HepG2 (cell line): Measurements from ENCODE around the gene C2CD2. TPM values are rescaled to one million over a fixed set of nuclear protein-coding genes. Genes with fewer than 3 reads are reported as not detected.

Source experiments
- ATAC-seq: fragments of 200-7000 bp; cut with Tn5 transposase; 3 replicates; pipeline ENCODE4 v1.9.1; 2020; ENCODE audit warnings: mild to moderate bottlenecking, moderate library complexity
- BruUV-seq: library from RNA; stranded (reverse); fragments of 400-500 nt; replicated peaks from 2 replicates; lab custom pipeline; 2021; lab: Mats Ljungman, UMichigan
- CTCF ChIA-PET: fragments of 300-600 bp; formaldehyde crosslinking; extraction: SDS; loops from one replicate; lab custom pipeline; 2021; ENCODE audit warnings: low total read pairs, inconsistent platforms, low intra/inter-chr PET ratio; lab: Yijun Ruan, JAX
- POLR2A ChIA-PET: fragments of 350-600 bp; sonication (Branson Sonifier 250); formaldehyde crosslinking; loops from one replicate; lab custom pipeline; 2020; ENCODE audit warnings: antibody characterized with exemption, inconsistent platforms; lab: Yijun Ruan, JAX
- DNase-seq: peaks from one replicate; pipeline ENCODE4 v3.0.0-alpha.2; 2015; ENCODE audit warnings: low spot score
- FAIRE-seq: peaks from 3 replicates; lab custom pipeline; 2011; peaks lifted over from hg19 to GRCh38; lab: Jason Lieb, UNC
- H2AFZ ChIP-seq: one replicate; pipeline ENCODE4 v1.6.1; 2011; ENCODE audit warnings: low read length, inconsistent platforms
- H3K27ac ChIP-seq: fragments of 300-600 bp; 3 replicates; pipeline ENCODE4 v1.8.0; 2011; ENCODE audit warnings: mixed run types, mild to moderate bottlenecking, mixed read lengths, low read length, inconsistent platforms; ENCODE audit not compliant: insufficient read depth; ENCODE audit errors: extremely low read length
- H3K27me3 ChIP-seq, 2 experiments: fragments of 200-600 bp in 1 of 2; 2 replicates in 1 of 2; 3 replicates in 1 of 2; pipeline versions ENCODE4 v1.6.0 to v1.8.0; 2011; ENCODE audit warnings: low read length in 2 of 2, mild to moderate bottlenecking in 2 of 2, moderate library complexity in 2 of 2, inconsistent platforms in 1 of 2; ENCODE audit not compliant: insufficient read depth in 2 of 2, control insufficient read depth in 1 of 2
- H3K36me3 ChIP-seq, 2 experiments: fragments of 200-600 bp in 1 of 2; replicated peaks in 1 of 2; 2 replicates in 1 of 2; 3 replicates in 1 of 2; pipeline versions ENCODE4 v1.5.1 to v1.8.0; 2011; ENCODE audit warnings: low read length in 2 of 2, inconsistent platforms in 1 of 2; ENCODE audit not compliant: insufficient read depth in 2 of 2, control insufficient read depth in 1 of 2
- H3K4me1 ChIP-seq: 2 replicates; pipeline ENCODE4 v1.5.1; 2012; ENCODE audit warnings: low read length, inconsistent platforms; ENCODE audit not compliant: insufficient read depth
- H3K4me2 ChIP-seq: 2 replicates; pipeline ENCODE4 v1.6.0; 2011; ENCODE audit warnings: low read depth, low read length, inconsistent platforms
- H3K4me3 ChIP-seq, 3 experiments: fragments of 200-600 bp in 1 of 3; sonication (generic), shearing (Covaris generic) in 1 of 3; replicated peaks in 1 of 3; 2 replicates each; pipeline ENCODE4 v1.5.1; 2011 to 2016; ENCODE audit warnings: low read length in 3 of 3, inconsistent platforms in 2 of 3, low read depth in 2 of 3, mild to moderate bottlenecking in 2 of 3, control low read depth in 1 of 3, mixed read lengths in 1 of 3; ENCODE audit not compliant: insufficient read depth in 1 of 3
- H3K79me2 ChIP-seq: one replicate; pipeline ENCODE4 v1.6.1; 2011; ENCODE audit warnings: low read length, inconsistent platforms; ENCODE audit not compliant: insufficient read depth
- H3K9ac ChIP-seq: 2 replicates; pipeline ENCODE4 v1.6.0; 2011; ENCODE audit warnings: mild to moderate bottlenecking, low read depth, low read length, inconsistent platforms; ENCODE audit not compliant: insufficient read depth
- H3K9me3 ChIP-seq: 2 replicates; pipeline ENCODE4 v1.5.1; 2012; ENCODE audit warnings: mild to moderate bottlenecking, low read length
- H4K20me1 ChIP-seq: 2 replicates; pipeline ENCODE4 v1.6.0; 2011; ENCODE audit warnings: inconsistent platforms, mild to moderate bottlenecking, low read length, moderate library complexity; ENCODE audit not compliant: insufficient read depth
- ATF4 ChIP-seq, 2 experiments: fragments of 450-650 bp in 1 of 2; sonication (generic) in 1 of 2; formaldehyde crosslinking; IDR thresholded peaks; 2 replicates each; pipeline versions ENCODE4 v1.5.0 to v1.8.0; 2020 to 2022; ENCODE audit warnings: mild to moderate bottlenecking in 1 of 2, missing genetic modification reagents in 1 of 2
- KIAA2018 ChIP-seq: sonication (generic); formaldehyde crosslinking; IDR thresholded peaks from 2 replicates; pipeline ENCODE4 v1.5.0; 2020; ENCODE audit warnings: mild to moderate bottlenecking, missing genetic modification reagents, borderline replicate concordance
- NFIB ChIP-seq: sonication (generic); formaldehyde crosslinking; IDR thresholded peaks from 2 replicates; pipeline ENCODE4 v1.9.0; 2021; ENCODE audit warnings: missing genetic modification reagents, mild to moderate bottlenecking, borderline replicate concordance
- SRSF1 ChIP-seq: fragments of 200-400 bp; formaldehyde crosslinking; optimal IDR thresholded peaks from 2 replicates; pipeline ENCODE3; 2017; ENCODE audit warnings: mild to moderate bottlenecking, low read depth, low read length, moderate library complexity
- ZBTB43 ChIP-seq: sonication (generic); formaldehyde crosslinking; conservative IDR thresholded peaks from 2 replicates; pipeline ENCODE4 v1.4.0; 2020; ENCODE audit warnings: missing genetic modification reagents
- ZNF557 ChIP-seq: sonication (generic); formaldehyde crosslinking; IDR thresholded peaks from 2 replicates; pipeline ENCODE4 v1.4.0; 2020; ENCODE audit warnings: missing genetic modification reagents
- ZNF776 ChIP-seq: sonication (generic); formaldehyde crosslinking; IDR thresholded peaks from 2 replicates; pipeline ENCODE4 v1.4.0; 2020; ENCODE audit warnings: mild to moderate bottlenecking, missing genetic modification reagents
- ZNF788 ChIP-seq: sonication (generic); formaldehyde crosslinking; IDR thresholded peaks from 2 replicates; pipeline ENCODE4 v1.5.0; 2020; ENCODE audit warnings: mild to moderate bottlenecking, missing genetic modification reagents, borderline replicate concordance
- WGBS: methylation state at CpG from one replicate; pipeline ENCODE4 v1.1.6; 2017; ENCODE audit warnings: low lambda C conversion rate; 5-methylcytosine and 5-hydroxymethylcytosine counted together
- in situ Hi-C: cut with HindIII; loops from 2 replicates; pipeline ENCODE4 v1.10.0; 2017; ENCODE audit warnings: low pct_unique_long_range_greater_than_20kb; ENCODE audit not compliant: extremely low pct_ligation_motif_present
- intact Hi-C: fragments of 100-400 bp; cut with micrococcal nuclease; formaldehyde crosslinking; loops from one replicate; pipeline ENCODE4 v1.10.0; 2022; ENCODE audit not compliant: unreplicated experiment
- polyA plus RNA-seq, 8 experiments: library from polyadenylated mRNA; depleted of rRNA in 3 of 8; stranded (reverse) in 7 of 8; unstranded in 1 of 8; fragments of >200 nt; fragmentation: Illumina TruSeq in 4 of 8; extraction: Trizol in 4 of 8; gene quantifications; 2 replicates each; pipeline versions ENCODE4 v1.2.1 to v1.2.3, GENCODE V29; 2011 to 2016; ENCODE audit warnings: low read depth in 4 of 8, missing spikeins in 1 of 8, mixed read lengths in 1 of 8; ENCODE audit not compliant: insufficient read depth in 1 of 8
- total RNA-seq, 5 experiments: library from RNA; depleted of rRNA; stranded (reverse); fragments of >200 nt; fragmentation: Illumina TruSeq; extraction: Trizol; gene quantifications; 2 replicates each; pipeline ENCODE4 v1.2.3, GENCODE V29; 2016; ENCODE audit warnings: low read depth in 1 of 5

The C2CD2 gene
- total and polyA plus RNA-seq, 2 of the 13 experiments (the other 11 are each of a cell fraction or from before 2014, with no cell fraction given), result 12.5 to 19.7 TPM

- Histone ChIP-seq H4K20me1 (no peaks in the 10 kb centered on the region), H3K36me3 (peaks cover 0 to 6% of the 10 kb centered on the region in 2 experiments; a peak in 1 of 5 replicates), H3K4me3 (no peak overlapping the region), H3K27ac (no peak overlapping the region), H3K4me2 (no peak overlapping the region), H3K9ac (no peak overlapping the region), H3K79me2 (no peaks in the 10 kb centered on the region), H3K27me3 (no peaks in the 10 kb centered on the region), H3K4me1 (peaks cover 15% of the 10 kb centered on the region; the same call in 1 of the 2 replicates), H2AFZ (no peak overlapping the region), H3K9me3 (no peaks in the 10 kb centered on the region)
- 95% methylated on average over 9 of the region's 13 CpGs for WGBS
- in situ Hi-C loops (no loop called here), intact Hi-C loops (no loop called here)
- DNase-seq (no peak), FAIRE-seq (no peak), ATAC-seq (no peak)
- no peak for TF ChIP-seq KIAA2018 (CRISPR knock-in tag)
- TF ChIP-seq SRSF1, result no peak
- TF ChIP-seq ATF4 (CRISPR knock-in tag; IDR thresholded peaks at IDR 0.05), result no peak
- TF ChIP-seq ZBTB43, result no peak
- no peak for TF ChIP-seq NFIB (CRISPR knock-in tag)
- no peak for TF ChIP-seq ZNF788 (CRISPR knock-in tag)
- TF ChIP-seq ZNF776 (CRISPR knock-in tag), result no peak
- no peak for TF ChIP-seq ZNF557 (CRISPR knock-in tag)
- CTCF ChIA-PET, result no interaction called here
- no TSS peak for BruUV-seq
- POLR2A ChIA-PET, result interaction anchor here (0.9 kb wide), 1 partner anchor 37 kb away, joined by 3 read pairs; no protein-coding TSS in a partner anchor
Measured at GRCh38 chr21:41888749-41889376, 65.0 kb downstream of the C2CD2 start.
